HepG2 (cell line): ENCODE measurements around the gene SORD.
"Not testable (repeated sequence)": the region's sequence is repeated elsewhere in the genome, so short reads cannot be mapped to it uniquely, and the experiment has no call there.

ENCODE experiments used
- AKAP8 ChIP-seq: sonication (generic); formaldehyde crosslinking; IDR thresholded peaks from 2 replicates; pipeline ENCODE4 v1.5.1; 2020; ENCODE audit warnings: mild to moderate bottlenecking, missing genetic modification reagents
- ATRX ChIP-seq: sonication (generic); formaldehyde crosslinking; IDR thresholded peaks from 2 replicates; pipeline ENCODE4 v1.4.0; 2020; ENCODE audit warnings: missing genetic modification reagents, borderline replicate concordance
- ESRRA ChIP-seq: sonication (generic); formaldehyde crosslinking; IDR thresholded peaks from 2 replicates; pipeline ENCODE4 v1.5.1; 2020; ENCODE audit warnings: mild to moderate bottlenecking, low read depth, missing genetic modification reagents
- HHEX ChIP-seq: IDR thresholded peaks from 2 replicates; pipeline ENCODE4 v1.6.1; 2016; ENCODE audit warnings: control low read depth
- MXD4 ChIP-seq: IDR thresholded peaks from 2 replicates; pipeline ENCODE4 v1.6.1; 2016; ENCODE audit warnings: mild to moderate bottlenecking, missing biosample characterization, missing genetic modification reagents
- NR2C2 ChIP-seq: sonication (generic); formaldehyde crosslinking; IDR thresholded peaks from 2 replicates; pipeline ENCODE4 v1.4.0; 2020; ENCODE audit warnings: missing genetic modification reagents, mild to moderate bottlenecking, moderate library complexity, borderline replicate concordance
- POLR2AphosphoS5 ChIP-seq: IDR thresholded peaks from 2 replicates; pipeline ENCODE4 v1.6.1; 2012; ENCODE audit warnings: low read depth, low read length
- SRF ChIP-seq: IDR thresholded peaks from 2 replicates; pipeline ENCODE4 v1.6.1; 2011; ENCODE audit warnings: mild to moderate bottlenecking, low read depth, low read length, moderate library complexity
- TCF12 ChIP-seq, 2 experiments: fragments of 450-650 bp in 1 of 2; sonication (generic) in 1 of 2; formaldehyde crosslinking in 1 of 2; IDR thresholded peaks; 2 replicates each; pipeline versions ENCODE4 v1.6.1 to v1.8.0; 2017 to 2022; ENCODE audit warnings: antibody characterized with exemption in 1 of 2, mild to moderate bottlenecking in 1 of 2, missing genetic modification reagents in 1 of 2, moderate library complexity in 1 of 2
- USF2 ChIP-seq, 2 experiments: sonication (generic) in 1 of 2; formaldehyde crosslinking in 1 of 2; IDR thresholded peaks; 2 replicates each; pipeline versions ENCODE4 v1.5.1 to v1.6.1; 2011 to 2020; ENCODE audit warnings: borderline replicate concordance in 1 of 2, low read depth in 1 of 2, low read length in 1 of 2, mild to moderate bottlenecking in 1 of 2, missing genetic modification reagents in 1 of 2, moderate library complexity in 1 of 2
- ZNF512 ChIP-seq: sonication (generic); formaldehyde crosslinking; IDR thresholded peaks from 2 replicates; pipeline ENCODE4 v1.4.0; 2020; ENCODE audit warnings: mild to moderate bottlenecking, missing genetic modification reagents
- ZNF672 ChIP-seq: sonication (generic); formaldehyde crosslinking; IDR thresholded peaks from 2 replicates; pipeline ENCODE4 v1.8.1; 2022; ENCODE audit warnings: missing genetic modification reagents
- ZSCAN5A ChIP-seq: sonication (generic); formaldehyde crosslinking; IDR thresholded peaks from 2 replicates; pipeline ENCODE4 v1.8.0; 2022; ENCODE audit warnings: mild to moderate bottlenecking, missing genetic modification reagents, borderline replicate concordance

- not testable (repeated sequence) for TF ChIP-seq HHEX (CRISPR knock-in tag); USF2 (IDR thresholded peaks at IDR 0.05; ENCODE audit: low read depth, low read length); USF2 (CRISPR knock-in tag; IDR thresholded peaks at IDR 0.05; ENCODE audit: borderline replicate concordance); POLR2AphosphoS5; ZNF512 (CRISPR knock-in tag); TCF12 (IDR thresholded peaks at IDR 0.05); TCF12 (CRISPR knock-in tag; IDR thresholded peaks at IDR 0.05); ATRX (CRISPR knock-in tag); ESRRA; NR2C2 (CRISPR knock-in tag); ZNF672 (CRISPR knock-in tag); ZSCAN5A (CRISPR knock-in tag); AKAP8 (CRISPR knock-in tag); MXD4 (CRISPR knock-in tag); SRF
Observed at GRCh38 chr15:45044270-45044669, 21.3 kb downstream of the SORD start.
